Right lobe of liver (tissue), 6 donors: Measurements from ENCODE around the gene IL6ST. TPM values are rescaled to one million over a fixed set of nuclear protein-coding genes. Genes with fewer than 3 reads are reported as not detected.

Experiments used
- ATAC-seq, 4 donors: fragments of 200-7000 bp; cut with Tn5 transposase; one replicate each; pipeline ENCODE4 v1.9.1; 2020; ENCODE audit warnings: mild to moderate bottlenecking in 4 of 4, moderate library complexity in 4 of 4
- DNase-seq, 3 donors: peaks; one replicate each; pipeline ENCODE4 v3.0.0-alpha.2; 2020
- H3K27ac ChIP-seq, 3 donors: fragments of 200-600 bp; one replicate each; pipeline ENCODE4 v1.8.0; 2022
- H3K27me3 ChIP-seq, 2 donors: fragments of 200-600 bp; one replicate each; pipeline ENCODE4 v1.8.0; 2022
- H3K36me3 ChIP-seq, 4 donors: fragments of 200-600 bp; sonication (generic) in 1 of 4; one replicate each; pipeline versions ENCODE4 v1.5.1 to v1.8.0; 2017 to 2022; ENCODE audit warnings: control low read depth in 1 of 4
- H3K4me1 ChIP-seq, 4 donors: fragments of 200-600 bp; sonication (generic) in 1 of 4; one replicate each; pipeline versions ENCODE4 v1.5.1 to v1.8.0; 2017 to 2022; ENCODE audit warnings: control low read depth in 1 of 4
- H3K4me3 ChIP-seq, 3 donors: fragments of 200-600 bp; one replicate each; pipeline ENCODE4 v1.8.0; 2022
- H3K9me3 ChIP-seq, 4 donors: fragments of 200-600 bp; sonication (generic) in 1 of 4; one replicate each; pipeline versions ENCODE4 v1.5.1 to v1.8.0; 2017 to 2022; ENCODE audit warnings: control low read depth in 1 of 4
- POLR2A ChIP-seq: fragments of 450-650 bp; IDR thresholded peaks from one replicate; pipeline ENCODE4 v1.6.1; 2017; ENCODE audit warnings: antibody characterized with exemption, mild to moderate bottlenecking
- WGBS: methylation state at CpG from one replicate; pipeline ENCODE4 v1.1.6; 2018; ENCODE audit warnings: low coverage, low lambda C conversion rate; ENCODE audit not compliant: insufficient coverage; ENCODE audit errors: missing lambda C conversion rate; 5-methylcytosine and 5-hydroxymethylcytosine counted together
- intact Hi-C, 2 donors: fragments of 100-400 bp; cut with DNase I; formaldehyde crosslinking; loops; one replicate each; pipeline versions ENCODE4 v1.11.2 to v1.14.1; 2022
- total RNA-seq, 6 experiments: library from RNA; depleted of rRNA in 2 of 6; stranded (reverse); fragments of >200 nt in 2 of 6; fragmentation: NEBNext Ultra II Directional in 3 of 6; extraction: Animal tissue kit (Norgen Biotek cat#: 25700) in 3 of 6; gene quantifications; one replicate each; pipeline versions ENCODE4 v1.1.0 to v1.2.4, GENCODE V29; 2016 to 2023
- TF ChIP-seq, protein P1 (sequence below), 4 donors: fragments of 200-600 bp in 3 of 4; fragments of 450-650 bp in 1 of 4; IDR thresholded peaks; one replicate each; pipeline versions ENCODE4 v1.5.1 to v1.8.0; 2016 to 2022; ENCODE audit warnings: antibody characterized with exemption in 4 of 4, mild to moderate bottlenecking in 2 of 4
- donor health status: DM: no; HTN: yes; CAD: no.
- donor health status: DM: no; HTN: no; CAD: no.
- donor health status: DM: no; HTN: no; CAD: no.
- donor health status: DM: no; HTN: yes; CAD: no.
- donor health status: DM: no; HTN: yes; CAD: no.

The IL6ST gene
- total RNA-seq, 6 experiments from 2014 or later = 150 to 341 (median 278) TPM

DNA sequence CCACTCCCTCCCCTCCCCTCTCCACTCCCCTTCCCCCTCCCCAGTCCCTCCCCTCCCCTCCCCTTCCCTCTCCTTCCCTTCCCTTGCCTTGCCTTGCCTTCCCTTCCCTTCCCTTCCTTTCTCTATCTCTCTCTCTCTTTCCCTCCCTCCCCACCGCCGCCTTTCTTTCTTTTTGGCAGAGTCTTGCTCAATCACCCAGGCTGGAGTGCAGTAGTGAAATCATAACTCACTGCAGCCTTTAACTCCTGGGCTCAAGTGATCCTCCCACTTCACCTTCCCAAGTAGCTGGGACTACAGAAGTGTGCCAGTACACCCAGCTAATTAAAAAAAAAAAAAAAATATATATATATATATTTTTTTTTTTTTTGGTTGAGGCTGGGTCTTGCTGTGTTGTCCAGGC is 98.1 kb downstream of the IL6ST start:
- intact Hi-C loops = no loop called here
- no peaks in the 10 kb centered on the region for H3K4me1 ChIP-seq
- TF ChIP-seq, protein P1, sequence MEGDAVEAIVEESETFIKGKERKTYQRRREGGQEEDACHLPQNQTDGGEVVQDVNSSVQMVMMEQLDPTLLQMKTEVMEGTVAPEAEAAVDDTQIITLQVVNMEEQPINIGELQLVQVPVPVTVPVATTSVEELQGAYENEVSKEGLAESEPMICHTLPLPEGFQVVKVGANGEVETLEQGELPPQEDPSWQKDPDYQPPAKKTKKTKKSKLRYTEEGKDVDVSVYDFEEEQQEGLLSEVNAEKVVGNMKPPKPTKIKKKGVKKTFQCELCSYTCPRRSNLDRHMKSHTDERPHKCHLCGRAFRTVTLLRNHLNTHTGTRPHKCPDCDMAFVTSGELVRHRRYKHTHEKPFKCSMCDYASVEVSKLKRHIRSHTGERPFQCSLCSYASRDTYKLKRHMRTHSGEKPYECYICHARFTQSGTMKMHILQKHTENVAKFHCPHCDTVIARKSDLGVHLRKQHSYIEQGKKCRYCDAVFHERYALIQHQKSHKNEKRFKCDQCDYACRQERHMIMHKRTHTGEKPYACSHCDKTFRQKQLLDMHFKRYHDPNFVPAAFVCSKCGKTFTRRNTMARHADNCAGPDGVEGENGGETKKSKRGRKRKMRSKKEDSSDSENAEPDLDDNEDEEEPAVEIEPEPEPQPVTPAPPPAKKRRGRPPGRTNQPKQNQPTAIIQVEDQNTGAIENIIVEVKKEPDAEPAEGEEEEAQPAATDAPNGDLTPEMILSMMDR (IDR thresholded peaks at IDR 0.05) = no peak
- TF ChIP-seq POLR2A = no peak
- no peak overlapping the region for H3K27ac ChIP-seq
- H3K4me3 ChIP-seq = no peak overlapping the region
- ATAC-seq = no peak
- H3K27me3 ChIP-seq = no peaks in the 10 kb centered on the region
- WGBS = 20% methylated on average over 2 of the region's 2 CpGs
- H3K9me3 ChIP-seq = no peaks in the 10 kb centered on the region
- no peak for DNase-seq
- H3K36me3 ChIP-seq = no peaks in the 10 kb centered on the region

DNA sequence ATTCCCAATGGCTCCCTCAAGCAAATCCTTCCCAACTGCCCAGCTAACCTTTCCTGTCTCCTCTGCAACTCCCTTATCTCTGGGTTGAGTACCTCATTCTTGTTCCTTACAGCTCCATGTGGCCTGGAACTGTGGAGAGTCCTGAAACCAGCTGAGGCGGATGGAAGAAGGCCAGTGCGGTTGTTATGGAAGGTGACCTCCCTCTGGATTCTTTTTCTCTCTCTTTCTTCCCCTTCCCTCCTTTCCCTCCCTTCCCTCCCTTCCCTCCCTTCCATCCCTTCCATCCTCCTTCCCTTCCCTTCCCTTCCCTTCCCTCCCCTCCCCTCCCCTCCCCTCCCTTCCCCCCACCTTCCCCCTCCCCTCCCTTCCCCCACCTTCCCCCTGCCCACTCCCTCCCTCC is 98.5 kb downstream of the IL6ST start:
- WGBS = 100% methylated on average over 1 of the region's 2 CpGs
- Histone ChIP-seq H3K27me3 (no peaks in the 10 kb centered on the region), H3K9me3 (no peaks in the 10 kb centered on the region), H3K36me3 (no peaks in the 10 kb centered on the region), H3K27ac (no peak overlapping the region), H3K4me3 (no peak overlapping the region), H3K4me1 (no peaks in the 10 kb centered on the region)
- no peak for ATAC-seq
- no peak for DNase-seq
- intact Hi-C loops = no loop called here
- no peak for TF ChIP-seq POLR2A
- TF ChIP-seq, protein P1 (IDR thresholded peaks at IDR 0.05) = no peak

DNA sequence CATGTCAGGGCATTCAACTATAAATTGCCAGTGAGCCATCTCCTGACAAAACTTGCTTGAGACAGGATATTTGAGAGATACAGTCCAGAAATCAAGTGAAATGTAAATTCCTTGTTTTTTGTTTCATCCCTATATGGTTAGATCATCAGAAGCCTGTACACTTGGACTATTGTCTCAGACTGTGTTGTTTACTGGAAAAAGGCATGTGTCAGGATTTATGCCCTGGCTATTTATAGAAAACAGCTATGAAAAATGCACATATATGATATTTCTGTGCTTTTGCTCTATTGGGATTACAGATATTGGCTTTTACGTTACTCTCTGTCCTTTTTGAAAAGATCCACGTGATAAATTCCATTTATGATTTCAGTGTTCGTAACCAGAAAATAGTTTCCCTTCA is 99.4 kb downstream of the IL6ST start:
- H3K27ac ChIP-seq = no peak overlapping the region
- no peaks in the 10 kb centered on the region for H3K4me1 ChIP-seq
- ATAC-seq (no peak), DNase-seq (no peak)
- intact Hi-C loops = no loop called here
- no peaks in the 10 kb centered on the region for H3K27me3 ChIP-seq
- no peak overlapping the region for H3K4me3 ChIP-seq
- TF ChIP-seq POLR2A = no peak
- TF ChIP-seq, protein P1 (IDR thresholded peaks at IDR 0.05) = no peak
- H3K36me3 ChIP-seq = no peaks in the 10 kb centered on the region
- WGBS = 84% methylated on average over 3 of the region's 3 CpGs
- H3K9me3 ChIP-seq = no peaks in the 10 kb centered on the region

- no peak for DNase-seq
- no peak for TF ChIP-seq POLR2A
- TF ChIP-seq, protein P1 (IDR thresholded peaks at IDR 0.05) = no peak
- Histone ChIP-seq H3K27ac (no peak overlapping the region), H3K4me1 (no peaks in the 10 kb centered on the region), H3K9me3 (no peaks in the 10 kb centered on the region), H3K27me3 (no peaks in the 10 kb centered on the region), H3K36me3 (no peaks in the 10 kb centered on the region), H3K4me3 (no peak overlapping the region)
- intact Hi-C loops = no loop called here
- 53% methylated on average over 3 of the region's 3 CpGs for WGBS
- ATAC-seq = no peak
Observed at GRCh38 chr5:55894135-55894534, 100.6 kb downstream of the IL6ST start.

DNA sequence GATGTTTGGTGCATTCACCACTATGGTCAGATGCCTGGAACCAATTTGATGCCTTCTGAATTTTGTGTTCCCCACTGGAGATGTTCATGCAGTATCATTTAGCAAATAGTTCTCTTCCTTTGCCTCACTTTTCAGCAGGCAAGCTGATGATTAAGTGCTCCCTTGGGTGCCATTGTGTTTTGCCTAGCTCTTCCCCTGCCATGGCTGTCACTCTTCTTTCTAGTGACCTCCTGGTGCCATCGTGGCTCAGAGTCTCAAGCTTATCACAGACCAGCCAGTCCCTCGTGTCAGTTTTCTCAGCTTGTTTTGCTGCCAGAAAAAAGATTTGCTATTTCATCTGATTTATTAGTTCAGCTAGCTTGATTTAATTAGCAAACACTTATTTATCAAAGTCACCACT is 102.3 kb downstream of the IL6ST start:
- no peaks in the 10 kb centered on the region for H3K27me3 ChIP-seq
- H3K4me3 ChIP-seq = no peak overlapping the region
- intact Hi-C loops = no loop called here
- H3K9me3 ChIP-seq = no peaks in the 10 kb centered on the region
- H3K27ac ChIP-seq = no peak overlapping the region
- no peak for ATAC-seq
- TF ChIP-seq, protein P1 (IDR thresholded peaks at IDR 0.05) = no peak
- no peak for TF ChIP-seq POLR2A
- H3K36me3 ChIP-seq = no peaks in the 10 kb centered on the region
- no peaks in the 10 kb centered on the region for H3K4me1 ChIP-seq
- DNase-seq = no peak
- 36% methylated on average over 2 of the region's 2 CpGs for WGBS
